A549 (cell line): ENCODE data around the gene UBIAD1. TPM values are rescaled to one million over a fixed set of nuclear protein-coding genes. Genes with fewer than 3 reads are reported as not detected.
A peak's percentile ranks its signal among the peaks of the same experiment; 100 is the strongest.

Source experiments
- ATAC-seq, 2 experiments: fragments of 200-7000 bp in 1 of 2; fragments of >200 bp in 1 of 2; cut with Nextera tagmentation in 1 of 2; cut with Tn5 transposase in 1 of 2; 3 replicates each; pipeline versions ENCODE4 v1.8.0 to v1.9.1; 2018 to 2020; ENCODE audit warnings: mild to moderate bottlenecking in 1 of 2, moderate library complexity in 1 of 2
- CTCF ChIA-PET: fragments of 300-600 bp; sonication (Branson Sonifier 250); formaldehyde crosslinking; extraction: SDS; loops from one replicate; lab custom pipeline; 2021; ENCODE audit warnings: antibody characterized with exemption, inconsistent platforms; lab: Yijun Ruan, JAX
- POLR2A ChIA-PET: fragments of 350-600 bp; formaldehyde crosslinking; extraction: SDS; loops from one replicate; lab custom pipeline; 2021; ENCODE audit warnings: antibody characterized with exemption, inconsistent platforms; lab: Yijun Ruan, JAX
- DNase-seq, 2 experiments: peaks; one replicate each; pipeline versions ENCODE4 v3.0.0 to v3.0.0-alpha.2; 2011 to 2016; ENCODE audit warnings: low read depth in 1 of 2, low spot score in 1 of 2
- FAIRE-seq: peaks from 2 replicates; lab custom pipeline; 2011; peaks lifted over from hg19 to GRCh38; lab: Jason Lieb, UNC
- H3K27ac ChIP-seq, 2 experiments: fragments of >200 bp; sonication (Bioruptor Twin); formaldehyde crosslinking; 3 replicates each; pipeline ENCODE4 v1.5.1; 2016 to 2017
- H3K4me1 ChIP-seq: fragments of >200 bp; sonication (Bioruptor Twin); formaldehyde crosslinking; 3 replicates; pipeline ENCODE4 v1.6.1; 2016
- H3K4me2 ChIP-seq: fragments of >200 bp; sonication (Bioruptor Twin); formaldehyde crosslinking; 3 replicates; pipeline ENCODE4 v1.6.1; 2016
- H3K4me3 ChIP-seq: fragments of >200 bp; sonication (Bioruptor Twin); formaldehyde crosslinking; 3 replicates; pipeline ENCODE4 v1.5.1; 2016
- H3K9me3 ChIP-seq: fragments of >200 bp; sonication (Bioruptor Twin); formaldehyde crosslinking; 3 replicates; pipeline ENCODE4 v1.6.1; 2016
- CTCF ChIP-seq: fragments of >200 bp; sonication (Bioruptor Twin); formaldehyde crosslinking; IDR thresholded peaks from 3 replicates; pipeline ENCODE4 v1.5.1; 2016
- HEYL ChIP-seq: fragments of 250-450 bp; sonication (Bioruptor Pico); IDR thresholded peaks from 2 replicates; pipeline ENCODE4 v1.8.0; 2021; ENCODE audit warnings: mild to moderate bottlenecking, moderate library complexity
- NFE2L2 ChIP-seq: fragments of 150-350 bp; conservative IDR thresholded peaks from 2 replicates; pipeline ENCODE4 v1.6.1; 2014; ENCODE audit warnings: low read length
- PBX3 ChIP-seq: IDR thresholded peaks from 2 replicates; pipeline ENCODE4 v1.6.1; 2012
- RAD21 ChIP-seq, 2 experiments: fragments of >200 bp in 1 of 2; sonication (Bioruptor Twin) in 1 of 2; formaldehyde crosslinking in 1 of 2; IDR thresholded peaks in 1 of 2; conservative IDR thresholded peaks in 1 of 2; 2 replicates in 1 of 2; 3 replicates in 1 of 2; pipeline ENCODE4 v1.6.1; 2012 to 2018; ENCODE audit warnings: inconsistent platforms in 1 of 2
- RARB ChIP-seq: fragments of 250-450 bp; sonication (Bioruptor Pico); IDR thresholded peaks from 2 replicates; pipeline ENCODE4 v1.8.0; 2021; ENCODE audit warnings: mild to moderate bottlenecking, moderate library complexity
- RCOR1 ChIP-seq: fragments of 150-350 bp; IDR thresholded peaks from 2 replicates; pipeline ENCODE4 v1.6.1; 2014; ENCODE audit warnings: antibody characterized with exemption, low read length, low read depth
- SMC3 ChIP-seq: fragments of >200 bp; sonication (Bioruptor Twin); formaldehyde crosslinking; IDR thresholded peaks from 3 replicates; pipeline ENCODE4 v1.6.1; 2018; ENCODE audit warnings: inconsistent platforms
- TP53 ChIP-seq: fragments of 250-450 bp; sonication (Bioruptor Pico); IDR thresholded peaks from 2 replicates; pipeline ENCODE4 v1.5.0; 2021; ENCODE audit warnings: mild to moderate bottlenecking, moderate library complexity
- WGBS: methylation state at CpG from one replicate; pipeline ENCODE4 v1.1.6; 2017; ENCODE audit errors: missing lambda C conversion rate; 5-methylcytosine and 5-hydroxymethylcytosine counted together
- polyA plus RNA-seq, 4 experiments: library from polyadenylated mRNA; depleted of rRNA in 3 of 4; stranded (reverse); fragments of >200 nt; fragmentation: RNase III in 1 of 4; extraction: RNeasy Plus Mini Kit Qiagen cat#74134 plus additional on column Dnase treatment in 1 of 4; gene quantifications; 2 replicates in 3 of 4; 3 replicates in 1 of 4; pipeline ENCODE4 v1.2.3, GENCODE V29; 2011 to 2017
- small RNA-seq, 6 experiments: library from RNA; depleted of rRNA; stranded (forward); fragments of <200 nt; gene quantifications; one replicate each; pipeline ENCODE3, GENCODE V24; 2012

The UBIAD1 gene
- polyA plus RNA-seq, 2 of the 4 experiments (the other 2 are of a cell fraction) = 9.9 to 14.9 TPM

- 36% methylated on average over 9 of the region's 12 CpGs for WGBS
- Histone ChIP-seq H3K4me3 (no peak overlapping the region), H3K9me3 (no peaks in the 10 kb centered on the region), H3K4me1 (no peaks in the 10 kb centered on the region), H3K27ac (no peak overlapping the region), H3K4me2 (no peak overlapping the region)
- DNase-seq (peak; percentile 40 to 53), FAIRE-seq (no peak), ATAC-seq (peak; percentile 77 to 90; a peak in 5 of 6 replicates)
- CTCF ChIA-PET = interaction anchor here (0.6 to 1.2 kb wide), 6 partner anchors 8 to 299 kb away, joined by 3 to 8 read pairs (median 4); no protein-coding TSS in a partner anchor
- POLR2A ChIA-PET = no interaction called here
- TF ChIP-seq TP53 (CRISPR knock-in tag) (no peak), SMC3 (peak; percentile 59), HEYL (CRISPR knock-in tag) (no peak), RCOR1 (no peak), RARB (CRISPR knock-in tag) (no peak), PBX3 (no peak), NFE2L2 (no peak), CTCF (peak; percentile 70), RAD21 (conservative IDR thresholded peaks at IDR 0.05 in 1 of 2, IDR thresholded peaks at IDR 0.05 in 1 of 2) (peak; percentile 35 to 38; a peak in 4 of 5 replicates)
- TF ChIP-seq, all 56 proteins: peak for 3
Measured at GRCh38 chr1:11337580-11338073, 64.6 kb downstream of the UBIAD1 start.

Small RNA genes lying within 50 kb of the gene (small RNA-seq; reads per million reads assigned to genes)
- gene RNU6-291P (0 to 0.26 (median 0) reads per million in 6 experiments), gene RPL39P6 (0 reads per million in 6 experiments)

Other genes starting within 250 kb of the UBIAD1 start
- gene MASP2, start 226.0 kb upstream of the UBIAD1 start, polyA plus RNA-seq (2011; rRNA removed) = 0.07 TPM in 1 of 2 replicates, not detected in the other
- 0.08 to 0.25 TPM (median 0.12 TPM) in 3 replicates for gene MASP2, start 226.0 kb upstream of the UBIAD1 start, polyA plus RNA-seq (2017; fragmentation: RNase III; extraction: RNeasy Plus Mini Kit Qiagen cat#74134 plus additional on column Dnase treatment)
- 30.8 and 43.6 TPM in 2 replicates for gene SRM, start 213.2 kb upstream of the UBIAD1 start, polyA plus RNA-seq (2011; rRNA removed)
- 87.8 to 97.5 TPM (median 89.7 TPM) in 3 replicates for gene SRM, start 213.2 kb upstream of the UBIAD1 start, polyA plus RNA-seq (2017; fragmentation: RNase III; extraction: RNeasy Plus Mini Kit Qiagen cat#74134 plus additional on column Dnase treatment)
- gene EXOSC10, start 173.3 kb upstream of the UBIAD1 start, polyA plus RNA-seq (2011; rRNA removed) = 74.0 and 76.9 TPM in 2 replicates
- 45.4 to 47.8 TPM (median 47.4 TPM) in 3 replicates for gene EXOSC10, start 173.3 kb upstream of the UBIAD1 start, polyA plus RNA-seq (2017; fragmentation: RNase III; extraction: RNeasy Plus Mini Kit Qiagen cat#74134 plus additional on column Dnase treatment)
- gene ANGPTL7, start 83.8 kb upstream of the UBIAD1 start, polyA plus RNA-seq (2011; rRNA removed) = not detected in 2 replicates
- not detected in 3 replicates for gene ANGPTL7, start 83.8 kb upstream of the UBIAD1 start, polyA plus RNA-seq (2017; fragmentation: RNase III; extraction: RNeasy Plus Mini Kit Qiagen cat#74134 plus additional on column Dnase treatment)
- 28.5 and 32.4 TPM in 2 replicates for gene MTOR, start 10.6 kb upstream of the UBIAD1 start, polyA plus RNA-seq (2011; rRNA removed)
- 15.7 to 16.0 TPM (median 15.8 TPM) in 3 replicates for gene MTOR, start 10.6 kb upstream of the UBIAD1 start, polyA plus RNA-seq (2017; fragmentation: RNase III; extraction: RNeasy Plus Mini Kit Qiagen cat#74134 plus additional on column Dnase treatment)
- 0.09 and 0.15 TPM in 2 replicates for gene DISP3, start 206.0 kb downstream of the UBIAD1 start, polyA plus RNA-seq (2011; rRNA removed)
- 0.03 to 0.22 TPM (median 0.12 TPM) in 3 replicates for gene DISP3, start 206.0 kb downstream of the UBIAD1 start, polyA plus RNA-seq (2017; fragmentation: RNase III; extraction: RNeasy Plus Mini Kit Qiagen cat#74134 plus additional on column Dnase treatment)